ENCODE results near the gene TBC1D8. TPM values are rescaled to one million over a fixed set of nuclear protein-coding genes. Genes with fewer than 3 reads are reported as not detected.

Gene TBC1D8
- total and polyA plus RNA-seq, 2 of the 13 experiments (the other 11 are each of a cell fraction or from before 2014, with no cell fraction given) = 45.1 to 95.4 TPM

GRCh38 chr2:101064868-101065549 is 86.2 kb downstream of the TBC1D8 start (continued):
- TF ChIP-seq ZSCAN5A (CRISPR knock-in tag; IDR thresholded peaks at IDR 0.05; ENCODE audit: borderline replicate concordance) (peak; percentile 85; the same call in 1 of the 2 replicates), ZNF510 (CRISPR knock-in tag; IDR thresholded peaks at IDR 0.05; ENCODE audit: low read depth) (peak; percentile 55; the same call in 1 of the 2 replicates), CSRNP1 (CRISPR knock-in tag; IDR thresholded peaks at IDR 0.05) (0 out of 2 replicates have a peak, but pooled peaks have one; percentile 49), MIXL1 (CRISPR knock-in tag; IDR thresholded peaks at IDR 0.05) (no peak; the same call in none of the 2 replicates), ADNP (CRISPR knock-in tag; IDR thresholded peaks at IDR 0.05) (no peak), DPF2 (CRISPR knock-in tag; IDR thresholded peaks at IDR 0.05; ENCODE audit: borderline replicate concordance, low read depth) (peak; percentile 85), HMGA1 (CRISPR knock-in tag; conservative IDR thresholded peaks at IDR 0.05) (no peak), MEF2D (CRISPR knock-in tag; IDR thresholded peaks at IDR 0.05) (peak; percentile 45; the same call in 1 of the 2 replicates), HNF1A (IDR thresholded peaks at IDR 0.05; ENCODE audit: low read depth) (peak; percentile 94), HNF1A (CRISPR knock-in tag; IDR thresholded peaks at IDR 0.05; ENCODE audit: borderline replicate concordance) (peak; percentile 98), FOXK2 (IDR thresholded peaks at IDR 0.05) (peak; percentile 71; the same call in 1 of the 2 replicates), ATRX (CRISPR knock-in tag; IDR thresholded peaks at IDR 0.05; ENCODE audit: borderline replicate concordance) (no peak), MAX (IDR thresholded peaks at IDR 0.05) (no peak), ZNF562 (CRISPR knock-in tag; IDR thresholded peaks at IDR 0.05; ENCODE audit: borderline replicate concordance) (no peak), POGZ (CRISPR knock-in tag; IDR thresholded peaks at IDR 0.05) (peak; percentile 70), CBX5 (CRISPR knock-in tag; IDR thresholded peaks at IDR 0.05; ENCODE audit: borderline replicate concordance) (no peak), KDM5A (IDR thresholded peaks at IDR 0.05; ENCODE audit: borderline replicate concordance, low read length) (no peak; the same call in 1 of the 2 replicates)

All from HepG2 (cell line).